ENCODE data around the gene LDB2.
A peak's percentile ranks its signal among the peaks of the same experiment; 100 is the strongest.

Gene LDB2

GRCh38 chr4:16909281-16909680, 10.8 kb upstream of the LDB2 start:
- Histone ChIP-seq H3K4me3 (ENCODE audit: low read length) (peak overlapping the region; percentile 64), H3K9ac (ENCODE audit: low read length) (no peak overlapping the region), H3K9me3 (ENCODE audit: control insufficient read depth, low read length) (no peaks in the 10 kb centered on the region), H3K4me1 (ENCODE audit: control insufficient read depth, insufficient read depth, low read length) (peaks cover 6% of the 10 kb centered on the region), H3K36me3 (ENCODE audit: control insufficient read depth, insufficient read depth, low read length, severe bottlenecking) (no peaks in the 10 kb centered on the region), H3K27me3 (replicated peaks; ENCODE audit: control insufficient read depth, insufficient read depth, low read length) (no peaks in the 10 kb centered on the region)
- DNase-seq (ENCODE audit: low read depth), result no peak

DNA sequence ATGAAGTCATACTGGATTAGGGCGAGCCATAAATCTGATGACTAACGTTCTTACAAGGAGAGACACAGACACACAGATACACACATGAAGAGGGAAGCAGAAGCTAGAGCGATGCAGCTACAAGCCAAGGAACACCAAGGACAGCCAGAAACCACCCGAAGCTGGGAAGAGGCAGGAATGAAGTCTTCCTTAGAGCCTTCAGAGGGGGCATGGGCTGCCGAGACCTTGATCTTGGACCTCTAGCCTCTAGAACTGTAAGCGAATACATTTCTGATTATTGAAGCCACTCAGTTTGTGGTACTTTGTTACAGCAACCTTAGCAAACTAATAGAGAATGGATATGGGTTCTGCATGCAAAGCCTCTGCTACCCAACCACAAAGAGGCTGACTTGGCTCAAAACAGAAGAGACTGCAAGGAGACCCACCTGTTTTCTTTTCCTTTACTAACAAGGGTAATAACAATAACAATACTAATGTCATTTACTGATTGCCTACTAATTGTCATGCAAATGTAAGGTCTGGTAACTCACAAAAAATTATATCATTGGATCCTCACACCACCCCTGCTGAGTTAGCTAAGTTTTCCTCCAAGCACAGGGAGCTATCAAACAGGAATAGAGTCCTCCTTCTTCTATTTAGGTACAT, 10.1 kb upstream of the LDB2 start:
- Histone ChIP-seq H3K27me3 (replicated peaks; ENCODE audit: control insufficient read depth, insufficient read depth, low read length) (no peaks in the 10 kb centered on the region), H3K9me3 (ENCODE audit: control insufficient read depth, low read length) (no peaks in the 10 kb centered on the region), H3K4me1 (ENCODE audit: control insufficient read depth, insufficient read depth, low read length) (peaks cover 6% of the 10 kb centered on the region), H3K4me3 (ENCODE audit: low read length) (peak overlapping the region; percentile 64), H3K36me3 (ENCODE audit: control insufficient read depth, insufficient read depth, low read length, severe bottlenecking) (no peaks in the 10 kb centered on the region), H3K9ac (ENCODE audit: low read length) (no peak overlapping the region)
- DNase-seq (ENCODE audit: low read depth), result no peak

GRCh38 chr4:16900325-16900724, 1.9 kb upstream of the LDB2 start:
- H3K36me3 ChIP-seq (ENCODE audit: control insufficient read depth, insufficient read depth, low read length, severe bottlenecking), result no peaks in the 10 kb centered on the region
- H3K9me3 ChIP-seq (ENCODE audit: control insufficient read depth, low read length), result no peaks in the 10 kb centered on the region
- H3K4me3 ChIP-seq (ENCODE audit: low read length), result no peak overlapping the region
- H3K4me1 ChIP-seq (ENCODE audit: control insufficient read depth, insufficient read depth, low read length), result peaks cover 21% of the 10 kb centered on the region
- no peak overlapping the region for H3K9ac ChIP-seq (ENCODE audit: low read length)
- DNase-seq (ENCODE audit: low read depth), result no peak
- no peaks in the 10 kb centered on the region for H3K27me3 ChIP-seq (replicated peaks; ENCODE audit: control insufficient read depth, insufficient read depth, low read length)

DNA sequence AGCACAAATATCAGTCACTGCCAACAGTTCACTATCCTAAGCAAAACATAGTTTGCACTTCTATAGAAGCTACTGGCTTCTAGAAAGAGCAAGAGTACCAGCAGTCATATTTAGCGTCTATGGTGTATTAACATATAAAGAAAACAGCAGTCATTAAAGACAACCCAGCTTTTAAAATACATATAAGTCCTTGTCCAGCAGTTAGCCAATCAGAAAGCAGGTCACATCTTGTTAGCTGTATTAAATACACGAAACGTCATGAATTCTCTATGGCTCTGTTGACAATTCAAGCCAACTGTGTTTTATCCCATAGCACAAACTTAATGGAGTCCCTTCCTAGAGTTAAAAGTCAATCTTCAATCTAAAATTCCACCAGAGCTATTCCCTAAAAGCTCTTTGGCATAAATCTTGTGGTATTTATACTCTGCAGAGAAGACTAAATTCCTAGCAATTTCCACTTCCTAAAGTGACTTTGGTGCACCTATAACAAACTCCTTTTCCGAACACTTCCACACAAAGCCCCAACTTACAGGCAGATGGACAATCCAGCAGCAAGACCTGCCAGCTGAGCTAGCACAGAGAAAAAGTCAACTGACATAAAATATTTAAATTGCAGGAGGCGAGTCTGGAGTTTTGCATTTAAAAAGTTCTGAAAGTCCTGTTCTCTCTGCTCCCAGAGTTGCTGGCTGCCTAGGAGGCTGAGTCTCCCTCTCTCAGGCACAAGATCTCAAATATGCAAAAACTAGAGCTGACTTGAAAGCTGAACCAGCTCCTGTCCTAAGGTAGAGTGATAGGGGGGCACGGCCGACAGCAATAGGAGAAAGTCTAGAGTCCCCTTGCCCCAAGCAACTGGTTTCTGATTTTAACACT, 1.3 kb downstream of the LDB2 start:
- no peaks in the 10 kb centered on the region for H3K27me3 ChIP-seq (replicated peaks; ENCODE audit: control insufficient read depth, insufficient read depth, low read length)
- H3K9ac ChIP-seq (ENCODE audit: low read length), result peak overlapping the region; percentile 79
- peaks cover 37% of the 10 kb centered on the region for H3K4me1 ChIP-seq (ENCODE audit: control insufficient read depth, insufficient read depth, low read length)
- no peaks in the 10 kb centered on the region for H3K9me3 ChIP-seq (ENCODE audit: control insufficient read depth, low read length)
- peak overlapping the region; percentile 87 for H3K4me3 ChIP-seq (ENCODE audit: low read length)
- DNase-seq (ENCODE audit: low read depth), result peak; percentile 89
- no peaks in the 10 kb centered on the region for H3K36me3 ChIP-seq (ENCODE audit: control insufficient read depth, insufficient read depth, low read length, severe bottlenecking)

- DNase-seq (ENCODE audit: low read depth), result peak; percentile 37
- Histone ChIP-seq H3K9ac (ENCODE audit: low read length) (peak overlapping the region; percentile 89), H3K36me3 (ENCODE audit: control insufficient read depth, insufficient read depth, low read length, severe bottlenecking) (no peaks in the 10 kb centered on the region), H3K9me3 (ENCODE audit: control insufficient read depth, low read length) (no peaks in the 10 kb centered on the region), H3K27me3 (replicated peaks; ENCODE audit: control insufficient read depth, insufficient read depth, low read length) (no peaks in the 10 kb centered on the region), H3K4me3 (ENCODE audit: low read length) (peak overlapping the region; percentile 78), H3K4me1 (ENCODE audit: control insufficient read depth, insufficient read depth, low read length) (peaks cover 47% of the 10 kb centered on the region)
These were observed 4.0 kb downstream of the LDB2 start for GRCh38 chr4:16894406-16894805.

DNA sequence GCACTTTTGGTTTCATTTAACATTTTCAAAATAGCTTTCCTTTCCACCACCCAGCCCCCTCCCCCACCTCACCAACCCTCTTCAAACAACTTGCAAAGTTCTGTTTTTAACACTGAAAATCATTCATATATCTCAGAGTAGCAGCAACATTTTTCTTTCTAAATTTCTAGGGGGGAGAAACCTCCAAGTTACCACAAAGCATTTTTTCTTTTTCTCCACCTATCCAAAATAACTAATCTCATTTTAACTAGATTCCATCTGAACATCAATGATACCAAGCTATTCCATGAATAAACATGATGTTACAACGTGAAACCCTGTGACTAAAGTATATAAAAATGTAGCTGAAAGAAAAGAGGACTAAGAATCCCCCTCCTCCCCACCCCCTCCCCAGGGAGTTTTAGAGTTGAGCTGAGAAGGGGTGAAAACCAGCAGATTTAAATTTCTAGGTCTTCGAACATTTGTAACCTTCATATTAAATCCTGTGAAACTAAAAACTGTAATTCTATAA, 5.2 kb downstream of the LDB2 start:
- DNase-seq (ENCODE audit: low read depth), result peak; percentile 69
- no peaks in the 10 kb centered on the region for H3K9me3 ChIP-seq (ENCODE audit: control insufficient read depth, low read length)
- peak overlapping the region; percentile 89 for H3K9ac ChIP-seq (ENCODE audit: low read length)
- H3K4me3 ChIP-seq (ENCODE audit: low read length), result peak overlapping the region; percentile 78
- H3K4me1 ChIP-seq (ENCODE audit: control insufficient read depth, insufficient read depth, low read length), result peaks cover 42% of the 10 kb centered on the region
- no peaks in the 10 kb centered on the region for H3K36me3 ChIP-seq (ENCODE audit: control insufficient read depth, insufficient read depth, low read length, severe bottlenecking)
- H3K27me3 ChIP-seq (replicated peaks; ENCODE audit: control insufficient read depth, insufficient read depth, low read length), result no peaks in the 10 kb centered on the region

GRCh38 chr4:16890651-16891050, 7.8 kb downstream of the LDB2 start:
- Histone ChIP-seq H3K4me3 (ENCODE audit: low read length) (no peak overlapping the region), H3K9me3 (ENCODE audit: control insufficient read depth, low read length) (no peaks in the 10 kb centered on the region), H3K4me1 (ENCODE audit: control insufficient read depth, insufficient read depth, low read length) (peaks cover 29% of the 10 kb centered on the region), H3K27me3 (replicated peaks; ENCODE audit: control insufficient read depth, insufficient read depth, low read length) (no peaks in the 10 kb centered on the region), H3K9ac (ENCODE audit: low read length) (no peak overlapping the region), H3K36me3 (ENCODE audit: control insufficient read depth, insufficient read depth, low read length, severe bottlenecking) (no peaks in the 10 kb centered on the region)
- DNase-seq (ENCODE audit: low read depth), result no peak

- H3K4me3 ChIP-seq (ENCODE audit: low read length), result no peak overlapping the region
- no peaks in the 10 kb centered on the region for H3K36me3 ChIP-seq (ENCODE audit: control insufficient read depth, insufficient read depth, low read length, severe bottlenecking)
- no peaks in the 10 kb centered on the region for H3K9me3 ChIP-seq (ENCODE audit: control insufficient read depth, low read length)
- H3K4me1 ChIP-seq (ENCODE audit: control insufficient read depth, insufficient read depth, low read length), result peaks cover 22% of the 10 kb centered on the region
- H3K27me3 ChIP-seq (replicated peaks; ENCODE audit: control insufficient read depth, insufficient read depth, low read length), result no peaks in the 10 kb centered on the region
- no peak for DNase-seq (ENCODE audit: low read depth)
- H3K9ac ChIP-seq (ENCODE audit: low read length), result no peak overlapping the region
These were observed 8.5 kb downstream of the LDB2 start for GRCh38 chr4:16889945-16890344.

DNA sequence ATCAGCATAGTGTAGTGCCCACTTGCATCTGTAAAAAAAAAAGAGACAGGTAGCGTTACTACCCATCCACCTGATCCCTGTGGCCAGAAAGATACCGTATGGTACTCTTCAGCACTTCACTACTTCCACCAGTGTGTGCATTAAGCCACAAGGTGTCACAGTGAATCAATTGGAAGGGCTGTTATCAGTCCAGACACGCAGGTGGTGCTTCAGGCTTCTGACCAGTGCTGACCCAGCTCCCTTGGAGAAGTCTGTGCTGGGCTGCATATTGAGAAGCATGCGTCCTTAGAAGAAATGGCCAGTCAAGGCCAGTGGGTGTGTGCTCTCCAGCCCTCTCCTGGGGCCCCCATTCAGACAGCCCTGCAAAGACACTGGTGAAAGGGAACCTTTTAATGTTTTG, 10.6 kb downstream of the LDB2 start:
- peaks cover 13% of the 10 kb centered on the region for H3K4me1 ChIP-seq (ENCODE audit: control insufficient read depth, insufficient read depth, low read length)
- no peak overlapping the region for H3K9ac ChIP-seq (ENCODE audit: low read length)
- no peaks in the 10 kb centered on the region for H3K27me3 ChIP-seq (replicated peaks; ENCODE audit: control insufficient read depth, insufficient read depth, low read length)
- H3K9me3 ChIP-seq (ENCODE audit: control insufficient read depth, low read length), result no peaks in the 10 kb centered on the region
- no peaks in the 10 kb centered on the region for H3K36me3 ChIP-seq (ENCODE audit: control insufficient read depth, insufficient read depth, low read length, severe bottlenecking)
- no peak for DNase-seq (ENCODE audit: low read depth)
- no peak overlapping the region for H3K4me3 ChIP-seq (ENCODE audit: low read length)

DNA sequence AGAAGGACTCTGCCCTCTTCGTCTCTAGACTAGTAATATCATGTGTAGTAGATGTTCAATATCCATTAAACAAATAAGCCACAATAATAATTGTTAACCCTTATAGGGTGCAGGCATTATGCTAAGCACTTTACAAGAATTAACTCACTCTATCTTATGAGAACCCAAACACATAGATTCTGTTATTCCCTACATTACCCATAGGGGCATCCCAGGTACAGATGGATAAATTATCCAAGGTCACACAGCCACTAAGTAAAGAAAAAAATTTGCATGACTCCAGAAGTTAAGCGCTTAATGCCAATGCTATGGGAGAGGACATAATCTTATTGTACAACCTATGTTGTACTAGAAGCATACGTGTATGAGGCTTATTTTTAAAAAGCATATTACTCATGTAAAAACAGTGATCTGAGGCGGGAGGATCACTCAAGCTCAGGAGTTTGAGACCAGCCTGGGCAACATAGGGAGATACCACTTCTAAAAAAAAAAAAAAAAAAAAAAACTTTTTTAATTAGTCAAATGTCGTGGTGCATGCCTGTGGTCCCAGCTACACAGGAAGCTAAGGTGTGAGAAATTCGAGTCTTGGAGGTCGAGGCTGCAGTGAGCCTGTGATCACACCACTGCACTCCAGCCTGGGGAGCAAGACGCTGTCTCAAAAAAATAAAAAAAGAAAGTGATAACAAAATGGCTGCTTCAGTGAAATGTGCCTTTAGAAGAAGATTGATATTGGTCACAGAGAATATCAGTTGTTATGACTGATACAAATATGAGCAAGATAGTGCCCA, 13.6 kb downstream of the LDB2 start:
- H3K9me3 ChIP-seq (ENCODE audit: control insufficient read depth, low read length), result no peaks in the 10 kb centered on the region
- H3K27me3 ChIP-seq (replicated peaks; ENCODE audit: control insufficient read depth, insufficient read depth, low read length), result no peaks in the 10 kb centered on the region
- H3K36me3 ChIP-seq (ENCODE audit: control insufficient read depth, insufficient read depth, low read length, severe bottlenecking), result no peaks in the 10 kb centered on the region
- H3K9ac ChIP-seq (ENCODE audit: low read length), result no peak overlapping the region
- H3K4me1 ChIP-seq (ENCODE audit: control insufficient read depth, insufficient read depth, low read length), result peaks cover 2% of the 10 kb centered on the region
- H3K4me3 ChIP-seq (ENCODE audit: low read length), result no peak overlapping the region
- DNase-seq (ENCODE audit: low read depth), result no peak

GRCh38 chr4:16883806-16884205, 14.6 kb downstream of the LDB2 start:
- H3K4me1 ChIP-seq (ENCODE audit: control insufficient read depth, insufficient read depth, low read length), result no peaks in the 10 kb centered on the region
- H3K9ac ChIP-seq (ENCODE audit: low read length), result no peak overlapping the region
- DNase-seq (ENCODE audit: low read depth), result no peak
- H3K4me3 ChIP-seq (ENCODE audit: low read length), result no peak overlapping the region
- no peaks in the 10 kb centered on the region for H3K9me3 ChIP-seq (ENCODE audit: control insufficient read depth, low read length)
- no peaks in the 10 kb centered on the region for H3K27me3 ChIP-seq (replicated peaks; ENCODE audit: control insufficient read depth, insufficient read depth, low read length)
- no peaks in the 10 kb centered on the region for H3K36me3 ChIP-seq (ENCODE audit: control insufficient read depth, insufficient read depth, low read length, severe bottlenecking)

Data from adipocyte (in vitro differentiated cells).